ENCODE data around the gene DPEP1.

Gene DPEP1

DNA sequence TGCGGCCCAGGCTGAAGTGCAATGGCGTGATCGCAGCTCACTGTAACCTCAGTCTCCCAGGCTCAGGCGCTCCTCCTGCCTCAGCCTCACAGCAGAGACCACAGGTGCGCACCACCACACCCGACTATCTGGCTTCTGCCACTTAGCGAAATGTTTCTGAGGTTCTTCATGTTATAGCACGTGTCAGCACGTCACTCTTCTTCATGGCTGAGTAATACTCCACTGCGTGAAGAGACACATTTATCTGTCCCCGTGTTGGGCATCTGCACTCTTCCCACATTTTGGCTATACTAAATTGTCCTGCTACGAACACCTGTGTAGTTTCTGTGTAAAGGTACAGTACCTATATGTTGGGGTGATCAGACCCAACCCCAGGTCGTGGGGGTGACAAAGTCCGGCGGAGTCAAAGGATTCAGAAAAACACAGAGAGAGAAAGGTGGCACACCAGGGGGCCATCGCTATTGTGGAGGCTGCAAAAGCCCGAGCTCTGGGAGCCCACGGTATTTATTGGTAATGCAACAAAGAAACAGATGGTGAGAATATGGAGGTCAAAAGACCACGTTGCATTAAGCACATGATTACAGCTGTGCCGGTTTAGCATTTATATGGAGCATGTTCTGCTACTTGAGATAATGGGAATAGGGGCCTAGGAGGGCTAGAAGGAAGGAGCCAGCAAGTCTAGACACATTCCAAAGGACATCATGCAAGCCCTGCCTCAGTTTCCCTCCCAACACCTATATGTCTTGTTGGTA is 851 bp upstream of the DPEP1 start:
- no peaks in the 10 kb centered on the region for H3K9me3 ChIP-seq (ENCODE audit: insufficient read depth, low read length)
- H3K27me3 ChIP-seq (ENCODE audit: low read depth, low read length), result no peaks in the 10 kb centered on the region
- H3K79me2 ChIP-seq (ENCODE audit: low read length), result no peaks in the 10 kb centered on the region
- no peaks in the 10 kb centered on the region for H3K4me1 ChIP-seq (ENCODE audit: low read length)
- no peaks in the 10 kb centered on the region for H4K20me1 ChIP-seq (ENCODE audit: insufficient read depth, low read length)
- no peak overlapping the region for H3K4me3 ChIP-seq (ENCODE audit: low read length)
- no peaks in the 10 kb centered on the region for H3K36me3 ChIP-seq (replicated peaks; ENCODE audit: low read depth, low read length)
- H2AFZ ChIP-seq (ENCODE audit: low read depth, low read length), result no peak overlapping the region
- no peak overlapping the region for H3K9ac ChIP-seq (ENCODE audit: low read length)
- H3K27ac ChIP-seq (ENCODE audit: low read length), result no peak overlapping the region
- H3K4me2 ChIP-seq (ENCODE audit: low read length), result no peak overlapping the region
- TF ChIP-seq EZH2phosphoT487 (IDR thresholded peaks at IDR 0.05; ENCODE audit: low read depth), result no peak
- TF ChIP-seq, protein P1, sequence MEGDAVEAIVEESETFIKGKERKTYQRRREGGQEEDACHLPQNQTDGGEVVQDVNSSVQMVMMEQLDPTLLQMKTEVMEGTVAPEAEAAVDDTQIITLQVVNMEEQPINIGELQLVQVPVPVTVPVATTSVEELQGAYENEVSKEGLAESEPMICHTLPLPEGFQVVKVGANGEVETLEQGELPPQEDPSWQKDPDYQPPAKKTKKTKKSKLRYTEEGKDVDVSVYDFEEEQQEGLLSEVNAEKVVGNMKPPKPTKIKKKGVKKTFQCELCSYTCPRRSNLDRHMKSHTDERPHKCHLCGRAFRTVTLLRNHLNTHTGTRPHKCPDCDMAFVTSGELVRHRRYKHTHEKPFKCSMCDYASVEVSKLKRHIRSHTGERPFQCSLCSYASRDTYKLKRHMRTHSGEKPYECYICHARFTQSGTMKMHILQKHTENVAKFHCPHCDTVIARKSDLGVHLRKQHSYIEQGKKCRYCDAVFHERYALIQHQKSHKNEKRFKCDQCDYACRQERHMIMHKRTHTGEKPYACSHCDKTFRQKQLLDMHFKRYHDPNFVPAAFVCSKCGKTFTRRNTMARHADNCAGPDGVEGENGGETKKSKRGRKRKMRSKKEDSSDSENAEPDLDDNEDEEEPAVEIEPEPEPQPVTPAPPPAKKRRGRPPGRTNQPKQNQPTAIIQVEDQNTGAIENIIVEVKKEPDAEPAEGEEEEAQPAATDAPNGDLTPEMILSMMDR (IDR thresholded peaks at IDR 0.05; ENCODE audit: low read depth, low read length), result no peak

DNA sequence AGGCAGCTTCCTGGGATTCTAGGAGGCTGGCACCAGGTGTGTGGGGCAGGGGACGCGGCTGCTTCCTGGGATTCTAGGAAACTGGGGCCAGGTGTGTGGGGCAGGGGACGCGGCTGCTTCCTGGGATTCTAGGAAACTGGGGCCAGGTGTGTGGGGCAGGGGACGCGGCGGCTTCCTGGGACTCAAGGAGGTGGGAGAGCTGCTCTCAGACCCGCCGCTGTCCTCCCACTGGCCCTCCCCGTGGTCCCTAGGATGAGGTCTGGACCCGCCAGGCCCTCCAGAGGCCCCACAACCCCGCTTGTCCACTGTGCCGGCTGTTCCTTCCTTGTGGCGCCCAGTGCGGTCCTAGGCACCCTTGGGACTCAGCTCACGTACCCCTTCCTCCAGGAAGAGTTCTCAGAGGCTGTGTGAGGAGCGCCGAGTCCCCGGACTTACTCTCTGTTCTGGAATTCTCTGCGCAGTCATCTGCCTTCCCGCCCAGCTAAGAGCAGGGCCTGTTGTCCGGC is 565 bp downstream of the DPEP1 start:
- Histone ChIP-seq H4K20me1 (ENCODE audit: insufficient read depth, low read length) (no peaks in the 10 kb centered on the region), H3K36me3 (replicated peaks; ENCODE audit: low read depth, low read length) (no peaks in the 10 kb centered on the region), H3K79me2 (ENCODE audit: low read length) (no peaks in the 10 kb centered on the region), H3K9ac (ENCODE audit: low read length) (no peak overlapping the region), H3K27me3 (ENCODE audit: low read depth, low read length) (no peaks in the 10 kb centered on the region), H3K9me3 (ENCODE audit: insufficient read depth, low read length) (no peaks in the 10 kb centered on the region), H3K4me3 (ENCODE audit: low read length) (no peak overlapping the region), H3K27ac (ENCODE audit: low read length) (no peak overlapping the region), H3K4me1 (ENCODE audit: low read length) (no peaks in the 10 kb centered on the region), H2AFZ (ENCODE audit: low read depth, low read length) (no peak overlapping the region), H3K4me2 (ENCODE audit: low read length) (no peak overlapping the region)
- no peak for TF ChIP-seq EZH2phosphoT487 (IDR thresholded peaks at IDR 0.05; ENCODE audit: low read depth)
- TF ChIP-seq, protein P1 (IDR thresholded peaks at IDR 0.05; ENCODE audit: low read depth, low read length), result no peak

DNA sequence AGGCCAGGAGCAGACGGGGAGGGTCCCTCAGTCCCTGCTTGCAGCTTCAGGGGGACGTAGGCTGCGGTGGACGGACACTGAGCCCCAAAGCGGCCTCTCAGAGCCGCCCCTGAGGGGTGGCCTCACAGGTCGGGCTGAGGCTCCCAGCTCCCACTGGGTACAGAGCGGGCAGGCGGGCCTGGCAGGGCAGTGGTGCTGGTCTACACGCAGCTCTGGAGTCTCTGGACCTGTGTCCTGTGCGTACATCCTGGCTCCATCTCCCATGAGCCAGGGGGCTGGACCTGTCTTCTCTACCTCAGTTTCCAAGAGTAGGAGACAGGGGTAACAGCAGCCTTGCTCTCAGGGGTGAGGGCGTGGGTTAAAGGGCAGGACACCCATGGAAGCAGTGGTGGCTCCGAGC is 1.7 kb downstream of the DPEP1 start:
- Histone ChIP-seq H4K20me1 (ENCODE audit: insufficient read depth, low read length) (no peaks in the 10 kb centered on the region), H3K9ac (ENCODE audit: low read length) (no peak overlapping the region), H3K27me3 (ENCODE audit: low read depth, low read length) (no peaks in the 10 kb centered on the region), H3K4me2 (ENCODE audit: low read length) (no peak overlapping the region), H3K79me2 (ENCODE audit: low read length) (no peaks in the 10 kb centered on the region), H3K9me3 (ENCODE audit: insufficient read depth, low read length) (no peaks in the 10 kb centered on the region), H3K36me3 (replicated peaks; ENCODE audit: low read depth, low read length) (no peaks in the 10 kb centered on the region), H3K27ac (ENCODE audit: low read length) (no peak overlapping the region), H3K4me3 (ENCODE audit: low read length) (no peak overlapping the region), H3K4me1 (ENCODE audit: low read length) (no peaks in the 10 kb centered on the region), H2AFZ (ENCODE audit: low read depth, low read length) (no peak overlapping the region)
- TF ChIP-seq EZH2phosphoT487 (IDR thresholded peaks at IDR 0.05; ENCODE audit: low read depth), result no peak
- TF ChIP-seq, protein P1 (IDR thresholded peaks at IDR 0.05; ENCODE audit: low read depth, low read length), result no peak

DNA sequence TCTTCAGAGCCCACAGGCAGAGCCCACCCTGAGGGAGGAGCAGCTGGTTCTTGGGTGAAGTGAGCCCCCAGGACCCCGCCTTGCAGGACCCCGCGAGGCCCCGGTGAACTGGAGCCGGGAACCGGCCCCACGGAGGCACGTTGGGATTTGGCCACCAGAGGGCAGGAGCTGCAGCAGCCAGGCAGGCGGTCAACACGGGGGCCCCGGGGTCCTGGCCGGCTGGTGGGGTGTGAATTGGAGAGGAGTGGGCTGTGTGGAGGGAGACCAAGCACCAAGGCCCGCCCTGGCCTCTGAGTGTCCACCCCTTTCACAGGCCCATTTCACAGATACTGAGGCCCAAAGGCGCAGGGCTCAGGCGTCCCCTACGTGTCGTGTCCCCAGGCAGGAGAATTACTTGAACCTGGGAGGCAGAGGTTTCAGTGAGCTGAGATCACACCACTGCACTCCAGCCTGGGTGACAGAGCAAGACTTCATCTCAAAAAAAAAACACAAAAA is 2.2 kb downstream of the DPEP1 start:
- H3K4me1 ChIP-seq (ENCODE audit: low read length), result no peaks in the 10 kb centered on the region
- no peaks in the 10 kb centered on the region for H4K20me1 ChIP-seq (ENCODE audit: insufficient read depth, low read length)
- H3K27ac ChIP-seq (ENCODE audit: low read length), result no peak overlapping the region
- TF ChIP-seq EZH2phosphoT487 (IDR thresholded peaks at IDR 0.05; ENCODE audit: low read depth), result no peak
- TF ChIP-seq, protein P1 (IDR thresholded peaks at IDR 0.05; ENCODE audit: low read depth, low read length), result peak; percentile 76
- H3K79me2 ChIP-seq (ENCODE audit: low read length), result no peaks in the 10 kb centered on the region
- H3K36me3 ChIP-seq (replicated peaks; ENCODE audit: low read depth, low read length), result no peaks in the 10 kb centered on the region
- H2AFZ ChIP-seq (ENCODE audit: low read depth, low read length), result no peak overlapping the region
- H3K4me2 ChIP-seq (ENCODE audit: low read length), result no peak overlapping the region
- H3K9me3 ChIP-seq (ENCODE audit: insufficient read depth, low read length), result no peaks in the 10 kb centered on the region
- H3K27me3 ChIP-seq (ENCODE audit: low read depth, low read length), result no peaks in the 10 kb centered on the region
- H3K9ac ChIP-seq (ENCODE audit: low read length), result no peak overlapping the region
- H3K4me3 ChIP-seq (ENCODE audit: low read length), result no peak overlapping the region
